GM23338 (cell line): ENCODE measurements around the gene PRMT1. TPM values are rescaled to one million over a fixed set of nuclear protein-coding genes. Genes with fewer than 3 reads are reported as not detected.

Source experiments
- ATAC-seq: fragments of 200-7000 bp; cut with Tn5 transposase; 3 replicates; pipeline ENCODE4 v1.9.1; 2020
- DNase-seq: peaks from one replicate; pipeline ENCODE4 v3.0.0-alpha.2; 2015; ENCODE audit warnings: low spot score
- H2AFZ ChIP-seq: fragments of 200-600 bp; sonication (generic); 2 replicates; pipeline ENCODE4 v1.8.0; 2016; ENCODE audit warnings: antibody characterized with exemption, mild to moderate bottlenecking, moderate library complexity
- H3F3A ChIP-seq: fragments of 200-600 bp; sonication (generic); replicated peaks from 2 replicates; pipeline ENCODE4 v1.8.0; 2017; ENCODE audit warnings: antibody characterized with exemption, mixed run types, low read depth
- H3K27ac ChIP-seq: fragments of 200-600 bp; sonication (generic); 2 replicates; pipeline ENCODE4 v1.6.1; 2016; ENCODE audit warnings: low read depth
- H3K27me3 ChIP-seq: fragments of 200-600 bp; sonication (generic); 2 replicates; pipeline ENCODE4 v1.8.0; 2016; ENCODE audit warnings: mild to moderate bottlenecking, mixed run types, moderate library complexity; ENCODE audit not compliant: insufficient read depth
- H3K36me3 ChIP-seq: fragments of 200-600 bp; sonication (generic); 2 replicates; pipeline ENCODE4 v1.8.0; 2016; ENCODE audit warnings: mild to moderate bottlenecking; ENCODE audit not compliant: insufficient read depth
- H3K4me1 ChIP-seq: fragments of 200-600 bp; sonication (generic); 2 replicates; pipeline ENCODE4 v1.8.0; 2016; ENCODE audit warnings: mild to moderate bottlenecking, moderate library complexity; ENCODE audit not compliant: insufficient read depth
- H3K4me2 ChIP-seq: fragments of 200-600 bp; sonication (generic); 2 replicates; pipeline ENCODE4 v1.7.1; 2017; ENCODE audit warnings: mixed run types
- H3K4me3 ChIP-seq: fragments of 200-600 bp; sonication (generic); 2 replicates; pipeline ENCODE4 v1.6.1; 2016; ENCODE audit warnings: mixed run types
- H3K79me2 ChIP-seq: fragments of 200-600 bp; sonication (generic); replicated peaks from 2 replicates; pipeline ENCODE4 v1.8.0; 2017; ENCODE audit warnings: mild to moderate bottlenecking; ENCODE audit not compliant: insufficient read depth
- H3K9me2 ChIP-seq: fragments of 200-600 bp; sonication (generic); 2 replicates; pipeline ENCODE4 v1.8.0; 2017; ENCODE audit not compliant: insufficient read depth
- H4K20me1 ChIP-seq: fragments of 200-600 bp; sonication (generic); replicated peaks from 2 replicates; pipeline ENCODE4 v1.8.0; 2017; ENCODE audit warnings: mild to moderate bottlenecking; ENCODE audit not compliant: insufficient read depth
- H3K27ac Mint-ChIP-seq: 2 replicates; pipeline ENCODE4 v1.8.0; 2020; ENCODE audit warnings: inconsistent platforms, mild to moderate bottlenecking, moderate library complexity, mixed read lengths
- H3K27me3 Mint-ChIP-seq: 3 replicates; pipeline ENCODE4 v1.8.0; 2022; ENCODE audit warnings: low read depth, mild to moderate bottlenecking, moderate library complexity, mixed read lengths, inconsistent platforms; ENCODE audit not compliant: insufficient read depth, poor library complexity
- H3K36me3 Mint-ChIP-seq: 3 replicates; pipeline ENCODE4 v1.8.0; 2021; ENCODE audit warnings: low read depth, mild to moderate bottlenecking, inconsistent platforms, moderate library complexity, mixed read lengths
- H3K4me1 Mint-ChIP-seq: 3 replicates; pipeline ENCODE4 v1.8.0; 2020; ENCODE audit warnings: mild to moderate bottlenecking, inconsistent platforms, mixed read lengths
- H3K4me3 Mint-ChIP-seq: 3 replicates; pipeline ENCODE4 v1.8.0; 2021; ENCODE audit warnings: moderate library complexity, mild to moderate bottlenecking, inconsistent platforms, mixed read lengths
- H3K9me3 Mint-ChIP-seq: 3 replicates; pipeline ENCODE4 v1.8.0; 2020; ENCODE audit warnings: moderate library complexity, mild to moderate bottlenecking, inconsistent platforms, mixed read lengths
- CREB1 ChIP-seq: fragments of 250-450 bp; sonication (Bioruptor Pico); IDR thresholded peaks from 2 replicates; pipeline ENCODE4 v1.5.0; 2020; ENCODE audit warnings: low read depth, mild to moderate bottlenecking, moderate library complexity
- EZH2 ChIP-seq: fragments of 200-600 bp; sonication (generic); IDR thresholded peaks from one replicate; pipeline ENCODE4 v1.8.0; 2017; ENCODE audit warnings: antibody characterized with exemption, mild to moderate bottlenecking, low read depth; ENCODE audit not compliant: unreplicated experiment
- NANOG ChIP-seq: IDR thresholded peaks from 2 replicates; pipeline ENCODE4 v1.6.1; 2016; ENCODE audit warnings: antibody characterized with exemption, borderline replicate concordance
- STAT1 ChIP-seq: IDR thresholded peaks from one replicate; pipeline ENCODE4 v1.6.1; 2016; ENCODE audit warnings: antibody characterized with exemption; ENCODE audit not compliant: unreplicated experiment
- ZNF114 ChIP-seq: fragments of 250-450 bp; sonication (Bioruptor Pico); IDR thresholded peaks from 2 replicates; pipeline ENCODE4 v1.5.0; 2020; ENCODE audit warnings: mild to moderate bottlenecking, moderate library complexity
- ZNF331 ChIP-seq: fragments of 250-450 bp; sonication (Bioruptor Pico); IDR thresholded peaks from 2 replicates; pipeline ENCODE4 v1.5.0; 2020; ENCODE audit warnings: low read depth, mild to moderate bottlenecking, moderate library complexity
- polyA plus RNA-seq: library from polyadenylated mRNA; unstranded; fragments of >200 nt; fragmentation: Nextera tagmentation; extraction: Ambion mirVana; gene quantifications from 2 replicates; pipeline ENCODE4 v1.2.1, GENCODE V29; 2016
- total RNA-seq: library from RNA; depleted of rRNA; stranded (reverse); fragments of >200 nt; shearing (Covaris generic); gene quantifications from 2 replicates; pipeline ENCODE4 v1.2.3, GENCODE V29; 2014
- TF ChIP-seq, protein P1 (sequence below): IDR thresholded peaks from 2 replicates; pipeline ENCODE4 v1.6.1; 2016; ENCODE audit warnings: antibody characterized with exemption
- TF ChIP-seq, protein P2 (sequence below), 2 experiments: fragments of 200-600 bp in 1 of 2; sonication (generic) in 1 of 2; conservative IDR thresholded peaks; 2 replicates each; pipeline versions ENCODE4 v1.5.1 to v1.6.1; 2016 to 2017; ENCODE audit warnings: antibody characterized with exemption in 2 of 2, low read depth in 2 of 2, mild to moderate bottlenecking in 2 of 2, moderate library complexity in 1 of 2
- TF ChIP-seq, protein P3 (sequence below): fragments of 250-450 bp; sonication (Bioruptor Pico); IDR thresholded peaks from 2 replicates; pipeline ENCODE4 v1.5.0; 2020; ENCODE audit warnings: mild to moderate bottlenecking, moderate library complexity

The PRMT1 gene
- total and polyA plus RNA-seq, 2 experiments from 2014 or later = 590 to 700 TPM

DNA sequence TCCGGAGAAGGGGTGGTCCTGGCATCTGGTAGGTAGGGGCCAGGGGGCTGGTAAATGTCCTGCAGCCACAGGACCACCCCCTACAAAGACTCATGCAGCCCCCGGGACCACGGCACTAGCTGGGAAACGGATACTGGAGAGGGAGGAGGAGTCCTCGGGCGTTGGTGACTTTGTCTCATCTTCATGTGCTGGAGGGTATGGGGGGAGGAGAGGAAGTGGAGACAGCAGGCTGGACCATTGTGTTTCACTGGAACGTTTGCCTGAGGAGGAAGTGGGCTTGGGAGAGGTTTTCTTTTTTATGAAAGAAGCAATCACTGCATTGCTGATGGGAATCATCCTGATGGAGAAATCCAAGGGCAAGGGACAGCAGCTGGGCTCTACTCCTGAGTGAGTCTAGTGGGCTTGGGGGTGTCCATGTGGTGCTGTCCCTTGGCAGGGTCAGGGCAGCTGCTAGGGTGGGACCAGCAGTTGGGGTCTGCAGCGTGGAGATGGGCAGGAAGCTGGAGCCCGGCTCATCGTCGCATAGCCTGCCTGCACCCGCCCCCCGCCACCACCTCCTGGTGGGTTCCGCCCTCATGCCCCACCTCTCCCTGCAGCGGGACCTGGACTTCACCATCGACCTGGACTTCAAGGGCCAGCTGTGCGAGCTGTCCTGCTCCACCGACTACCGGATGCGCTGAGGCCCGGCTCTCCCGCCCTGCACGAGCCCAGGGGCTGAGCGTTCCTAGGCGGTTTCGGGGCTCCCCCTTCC is 10.7 kb downstream of the PRMT1 start:
- H3K79me2 ChIP-seq = peaks cover 22% of the 10 kb centered on the region
- DNase-seq = peak; percentile 55
- ATAC-seq = no peak
- H2AFZ ChIP-seq = no peak overlapping the region
- Mint-ChIP-seq H3K9me3 (peaks cover 8% of the 10 kb centered on the region), H3K27ac (peak overlapping the region; percentile 29), H3K27me3 (peaks cover 46% of the 10 kb centered on the region), H3K4me1 (peaks cover 50% of the 10 kb centered on the region), H3K4me3 (peak overlapping the region; percentile 11; the same call in 1 of the 3 replicates), H3K36me3 (peaks cover 52% of the 10 kb centered on the region)
- H3K36me3 ChIP-seq = peaks cover 25% of the 10 kb centered on the region
- peak overlapping the region; percentile 99; the same call in 1 of the 2 replicates for H3K4me2 ChIP-seq
- H4K20me1 ChIP-seq = peaks cover 36% of the 10 kb centered on the region
- H3K4me3 ChIP-seq = 0 out of 2 replicates have a peak overlapping the region, but pooled peaks have one; percentile 26
- no peak for TF ChIP-seq EZH2
- no peak for TF ChIP-seq STAT1
- TF ChIP-seq CREB1 (CRISPR knock-in tag) = no peak
- TF ChIP-seq ZNF331 (CRISPR knock-in tag) = no peak
- TF ChIP-seq, protein P1, sequence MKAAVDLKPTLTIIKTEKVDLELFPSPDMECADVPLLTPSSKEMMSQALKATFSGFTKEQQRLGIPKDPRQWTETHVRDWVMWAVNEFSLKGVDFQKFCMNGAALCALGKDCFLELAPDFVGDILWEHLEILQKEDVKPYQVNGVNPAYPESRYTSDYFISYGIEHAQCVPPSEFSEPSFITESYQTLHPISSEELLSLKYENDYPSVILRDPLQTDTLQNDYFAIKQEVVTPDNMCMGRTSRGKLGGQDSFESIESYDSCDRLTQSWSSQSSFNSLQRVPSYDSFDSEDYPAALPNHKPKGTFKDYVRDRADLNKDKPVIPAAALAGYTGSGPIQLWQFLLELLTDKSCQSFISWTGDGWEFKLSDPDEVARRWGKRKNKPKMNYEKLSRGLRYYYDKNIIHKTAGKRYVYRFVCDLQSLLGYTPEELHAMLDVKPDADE = no peak
- TF ChIP-seq, protein P2, sequence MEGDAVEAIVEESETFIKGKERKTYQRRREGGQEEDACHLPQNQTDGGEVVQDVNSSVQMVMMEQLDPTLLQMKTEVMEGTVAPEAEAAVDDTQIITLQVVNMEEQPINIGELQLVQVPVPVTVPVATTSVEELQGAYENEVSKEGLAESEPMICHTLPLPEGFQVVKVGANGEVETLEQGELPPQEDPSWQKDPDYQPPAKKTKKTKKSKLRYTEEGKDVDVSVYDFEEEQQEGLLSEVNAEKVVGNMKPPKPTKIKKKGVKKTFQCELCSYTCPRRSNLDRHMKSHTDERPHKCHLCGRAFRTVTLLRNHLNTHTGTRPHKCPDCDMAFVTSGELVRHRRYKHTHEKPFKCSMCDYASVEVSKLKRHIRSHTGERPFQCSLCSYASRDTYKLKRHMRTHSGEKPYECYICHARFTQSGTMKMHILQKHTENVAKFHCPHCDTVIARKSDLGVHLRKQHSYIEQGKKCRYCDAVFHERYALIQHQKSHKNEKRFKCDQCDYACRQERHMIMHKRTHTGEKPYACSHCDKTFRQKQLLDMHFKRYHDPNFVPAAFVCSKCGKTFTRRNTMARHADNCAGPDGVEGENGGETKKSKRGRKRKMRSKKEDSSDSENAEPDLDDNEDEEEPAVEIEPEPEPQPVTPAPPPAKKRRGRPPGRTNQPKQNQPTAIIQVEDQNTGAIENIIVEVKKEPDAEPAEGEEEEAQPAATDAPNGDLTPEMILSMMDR (conservative IDR thresholded peaks at IDR 0.05; ENCODE audit: low read depth in 2 of 2) = no peak
- TF ChIP-seq ZNF114 (CRISPR knock-in tag) = no peak
- peaks cover 64% of the 10 kb centered on the region for H3F3A ChIP-seq
- peak overlapping the region; percentile 85 for H3K27ac ChIP-seq
- H3K27me3 ChIP-seq = no peaks in the 10 kb centered on the region
- peaks cover 28% of the 10 kb centered on the region for H3K4me1 ChIP-seq
- H3K9me2 ChIP-seq = no peaks in the 10 kb centered on the region

DNA sequence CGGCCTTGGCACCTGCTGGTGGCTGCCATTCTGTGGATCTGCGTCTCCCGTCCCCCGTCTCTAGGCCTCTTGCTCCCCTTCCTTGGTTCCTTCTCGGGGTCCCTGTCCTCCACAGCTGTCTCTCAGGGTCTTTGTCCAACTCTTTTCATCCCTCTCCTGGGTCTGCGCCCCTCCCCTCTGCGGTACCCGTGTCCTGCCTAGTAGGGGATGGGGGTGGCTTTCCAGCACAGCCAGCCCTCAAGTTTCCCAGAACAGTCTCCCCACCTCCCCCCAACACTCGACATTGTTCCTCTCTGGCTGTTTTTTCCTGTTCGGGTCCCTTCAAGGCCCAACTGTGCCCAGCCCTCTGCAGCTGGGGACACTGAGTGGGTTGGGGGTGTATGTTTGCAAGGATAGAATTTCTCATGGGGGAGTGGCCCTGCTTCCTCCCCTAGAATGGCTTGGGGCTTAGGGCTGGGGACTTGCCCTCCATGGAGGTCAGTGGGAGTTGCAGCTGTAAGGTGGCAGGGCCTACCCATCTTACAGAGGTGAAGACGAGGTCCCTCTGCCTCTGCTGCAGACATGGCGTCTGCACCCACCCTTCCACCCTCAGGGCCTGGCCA is 11.6 kb downstream of the PRMT1 start:
- H3K4me2 ChIP-seq = peak overlapping the region; percentile 99
- Mint-ChIP-seq H3K4me1 (peaks cover 50% of the 10 kb centered on the region), H3K27ac (peak overlapping the region; percentile 19), H3K4me3 (peak overlapping the region; percentile 94), H3K27me3 (peaks cover 45% of the 10 kb centered on the region), H3K9me3 (peaks cover 8% of the 10 kb centered on the region), H3K36me3 (peaks cover 50% of the 10 kb centered on the region)
- H3K27ac ChIP-seq = peak overlapping the region; percentile 85
- DNase-seq (peak; percentile 42), ATAC-seq (no peak)
- peaks cover 24% of the 10 kb centered on the region for H3K79me2 ChIP-seq
- peak overlapping the region; percentile 97; the same call in 1 of the 2 replicates for H3K4me3 ChIP-seq
- no peaks in the 10 kb centered on the region for H3K9me2 ChIP-seq
- peaks cover 17% of the 10 kb centered on the region for H3K36me3 ChIP-seq
- no peaks in the 10 kb centered on the region for H3K27me3 ChIP-seq
- H4K20me1 ChIP-seq = peaks cover 27% of the 10 kb centered on the region
- H3F3A ChIP-seq = peaks cover 65% of the 10 kb centered on the region
- peaks cover 29% of the 10 kb centered on the region for H3K4me1 ChIP-seq
- no peak overlapping the region for H2AFZ ChIP-seq
- TF ChIP-seq CREB1 (CRISPR knock-in tag) = no peak
- TF ChIP-seq, protein P1 = no peak
- no peak for TF ChIP-seq NANOG
- no peak for TF ChIP-seq ZNF331 (CRISPR knock-in tag)
- TF ChIP-seq, protein P3, sequence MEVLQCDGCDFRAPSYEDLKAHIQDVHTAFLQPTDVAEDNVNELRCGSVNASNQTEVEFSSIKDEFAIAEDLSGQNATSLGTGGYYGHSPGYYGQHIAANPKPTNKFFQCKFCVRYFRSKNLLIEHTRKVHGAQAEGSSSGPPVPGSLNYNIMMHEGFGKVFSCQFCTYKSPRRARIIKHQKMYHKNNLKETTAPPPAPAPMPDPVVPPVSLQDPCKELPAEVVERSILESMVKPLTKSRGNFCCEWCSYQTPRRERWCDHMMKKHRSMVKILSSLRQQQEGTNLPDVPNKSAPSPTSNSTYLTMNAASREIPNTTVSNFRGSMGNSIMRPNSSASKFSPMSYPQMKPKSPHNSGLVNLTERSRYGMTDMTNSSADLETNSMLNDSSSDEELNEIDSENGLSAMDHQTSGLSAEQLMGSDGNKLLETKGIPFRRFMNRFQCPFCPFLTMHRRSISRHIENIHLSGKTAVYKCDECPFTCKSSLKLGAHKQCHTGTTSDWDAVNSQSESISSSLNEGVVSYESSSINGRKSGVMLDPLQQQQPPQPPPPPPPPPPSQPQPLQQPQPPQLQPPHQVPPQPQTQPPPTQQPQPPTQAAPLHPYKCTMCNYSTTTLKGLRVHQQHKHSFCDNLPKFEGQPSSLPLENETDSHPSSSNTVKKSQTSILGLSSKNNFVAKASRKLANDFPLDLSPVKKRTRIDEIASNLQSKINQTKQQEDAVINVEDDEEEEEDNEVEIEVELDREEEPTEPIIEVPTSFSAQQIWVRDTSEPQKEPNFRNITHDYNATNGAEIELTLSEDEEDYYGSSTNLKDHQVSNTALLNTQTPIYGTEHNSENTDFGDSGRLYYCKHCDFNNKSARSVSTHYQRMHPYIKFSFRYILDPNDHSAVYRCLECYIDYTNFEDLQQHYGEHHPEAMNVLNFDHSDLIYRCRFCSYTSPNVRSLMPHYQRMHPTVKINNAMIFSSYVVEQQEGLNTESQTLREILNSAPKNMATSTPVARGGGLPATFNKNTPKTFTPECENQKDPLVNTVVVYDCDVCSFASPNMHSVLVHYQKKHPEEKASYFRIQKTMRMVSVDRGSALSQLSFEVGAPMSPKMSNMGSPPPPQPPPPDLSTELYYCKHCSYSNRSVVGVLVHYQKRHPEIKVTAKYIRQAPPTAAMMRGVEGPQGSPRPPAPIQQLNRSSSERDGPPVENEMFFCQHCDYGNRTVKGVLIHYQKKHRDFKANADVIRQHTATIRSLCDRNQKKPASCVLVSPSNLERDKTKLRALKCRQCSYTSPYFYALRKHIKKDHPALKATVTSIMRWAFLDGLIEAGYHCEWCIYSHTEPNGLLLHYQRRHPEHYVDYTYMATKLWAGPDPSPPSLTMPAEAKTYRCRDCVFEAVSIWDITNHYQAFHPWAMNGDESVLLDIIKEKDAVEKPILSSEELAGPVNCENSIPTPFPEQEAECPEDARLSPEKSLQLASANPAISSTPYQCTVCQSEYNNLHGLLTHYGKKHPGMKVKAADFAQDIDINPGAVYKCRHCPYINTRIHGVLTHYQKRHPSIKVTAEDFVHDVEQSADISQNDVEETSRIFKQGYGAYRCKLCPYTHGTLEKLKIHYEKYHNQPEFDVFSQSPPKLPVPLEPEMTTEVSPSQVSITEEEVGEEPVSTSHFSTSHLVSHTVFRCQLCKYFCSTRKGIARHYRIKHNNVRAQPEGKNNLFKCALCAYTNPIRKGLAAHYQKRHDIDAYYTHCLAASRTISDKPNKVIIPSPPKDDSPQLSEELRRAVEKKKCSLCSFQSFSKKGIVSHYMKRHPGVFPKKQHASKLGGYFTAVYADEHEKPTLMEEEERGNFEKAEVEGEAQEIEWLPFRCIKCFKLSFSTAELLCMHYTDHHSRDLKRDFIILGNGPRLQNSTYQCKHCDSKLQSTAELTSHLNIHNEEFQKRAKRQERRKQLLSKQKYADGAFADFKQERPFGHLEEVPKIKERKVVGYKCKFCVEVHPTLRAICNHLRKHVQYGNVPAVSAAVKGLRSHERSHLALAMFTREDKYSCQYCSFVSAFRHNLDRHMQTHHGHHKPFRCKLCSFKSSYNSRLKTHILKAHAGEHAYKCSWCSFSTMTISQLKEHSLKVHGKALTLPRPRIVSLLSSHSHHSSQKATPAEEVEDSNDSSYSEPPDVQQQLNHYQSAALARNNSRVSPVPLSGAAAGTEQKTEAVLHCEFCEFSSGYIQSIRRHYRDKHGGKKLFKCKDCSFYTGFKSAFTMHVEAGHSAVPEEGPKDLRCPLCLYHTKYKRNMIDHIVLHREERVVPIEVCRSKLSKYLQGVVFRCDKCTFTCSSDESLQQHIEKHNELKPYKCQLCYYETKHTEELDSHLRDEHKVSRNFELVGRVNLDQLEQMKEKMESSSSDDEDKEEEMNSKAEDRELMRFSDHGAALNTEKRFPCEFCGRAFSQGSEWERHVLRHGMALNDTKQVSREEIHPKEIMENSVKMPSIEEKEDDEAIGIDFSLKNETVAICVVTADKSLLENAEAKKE (CRISPR knock-in tag) = no peak
